GM12874 (cell line): ENCODE results near the gene SUN3.
A peak's percentile ranks its signal among the peaks of the same experiment; 100 is the strongest.

ENCODE experiments used
- CTCF ChIP-seq: IDR thresholded peaks from 2 replicates; pipeline ENCODE4 v1.5.1; 2011; ENCODE audit warnings: low read depth, mild to moderate bottlenecking, control low read depth, low read length, moderate library complexity; ENCODE audit not compliant: insufficient read depth

Gene SUN3

DNA sequence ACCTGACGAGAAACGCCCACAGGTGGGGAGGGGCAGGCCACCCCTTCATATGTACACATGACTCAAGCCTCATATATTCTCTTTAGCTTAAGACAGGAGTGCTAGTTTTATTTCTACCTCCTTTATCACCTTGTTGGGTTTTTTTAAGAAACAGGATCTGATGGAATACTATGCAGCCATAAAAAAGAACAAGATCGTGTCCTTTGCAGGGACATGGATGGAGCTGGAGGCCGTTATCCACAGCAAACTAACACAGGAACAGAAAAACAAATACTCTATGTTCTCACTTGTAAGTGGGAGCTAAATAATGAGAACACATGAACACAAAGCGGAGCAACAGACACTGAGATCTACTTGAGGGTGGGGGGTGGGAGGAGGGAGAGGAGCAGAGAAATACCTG, 38.3 kb downstream of the SUN3 start:
- TF ChIP-seq CTCF = no peak

GRCh38 chr7:47988496-47989386, 40.2 kb downstream of the SUN3 start:
- peak; percentile 40; the same call in 1 of the 2 replicates for TF ChIP-seq CTCF

GRCh38 chr7:47982610-47983009, 46.3 kb downstream of the SUN3 start:
- no peak for TF ChIP-seq CTCF

GRCh38 chr7:47979832-47980181, 49.1 kb downstream of the SUN3 start:
- no peak for TF ChIP-seq CTCF

DNA sequence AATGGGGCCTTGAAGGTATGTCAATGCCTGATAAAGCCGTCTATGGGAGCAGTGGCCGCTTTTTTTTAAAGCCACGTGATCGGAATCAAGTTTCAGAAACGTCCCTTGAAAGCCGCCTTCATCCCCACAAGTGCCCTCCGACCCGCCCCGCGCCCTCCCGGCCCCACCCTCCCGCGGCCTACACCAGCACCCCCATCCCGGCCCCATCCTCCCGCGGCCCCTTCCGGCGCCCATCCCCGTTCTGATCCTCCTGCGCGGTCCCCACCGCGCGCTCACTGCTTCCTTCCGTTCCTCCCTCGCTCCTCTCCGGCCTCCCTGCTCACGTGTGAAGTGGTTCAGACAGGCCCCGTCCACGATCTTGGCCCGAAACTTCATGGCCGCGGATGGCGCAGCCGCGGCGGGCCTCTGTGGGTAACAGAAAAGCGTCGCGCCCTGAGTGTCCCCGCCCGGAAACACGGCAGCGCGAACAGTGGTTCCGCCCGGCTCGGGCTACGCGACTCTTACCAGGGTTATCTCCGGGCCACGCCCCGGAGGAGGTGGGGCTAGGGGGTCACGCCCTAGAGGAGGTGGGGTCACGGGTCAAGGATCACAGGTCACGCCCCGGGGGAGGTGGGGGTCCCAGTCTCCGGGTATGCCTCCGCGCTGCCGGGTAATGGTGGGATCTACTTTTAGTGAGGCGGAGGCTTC, 49.6 kb downstream of the SUN3 start, which contains the start of gene HUS1:
Gene HUS1, minus strand, starts transcription at position 471 of the 687 bp plus-strand sequence. Its CDS starts 96 bp downstream, at position 375.
- no peak for TF ChIP-seq CTCF

DNA sequence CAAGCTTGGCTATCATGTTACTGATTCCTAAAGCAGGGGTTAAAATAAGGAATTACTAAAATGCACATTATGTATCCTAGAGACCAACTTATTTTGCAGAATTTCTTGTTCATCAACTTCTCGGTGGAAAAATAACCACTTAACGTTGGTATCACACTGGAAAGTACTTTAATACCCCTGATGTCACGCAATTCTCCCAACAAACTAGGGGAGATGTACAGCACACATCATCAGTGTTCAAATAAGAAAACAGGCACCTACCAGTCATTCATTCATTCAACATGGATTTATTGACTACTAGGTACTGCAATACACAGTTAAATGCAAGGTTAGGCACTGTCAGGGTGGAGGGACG, 50.1 kb downstream of the SUN3 start:
- TF ChIP-seq CTCF = no peak

DNA sequence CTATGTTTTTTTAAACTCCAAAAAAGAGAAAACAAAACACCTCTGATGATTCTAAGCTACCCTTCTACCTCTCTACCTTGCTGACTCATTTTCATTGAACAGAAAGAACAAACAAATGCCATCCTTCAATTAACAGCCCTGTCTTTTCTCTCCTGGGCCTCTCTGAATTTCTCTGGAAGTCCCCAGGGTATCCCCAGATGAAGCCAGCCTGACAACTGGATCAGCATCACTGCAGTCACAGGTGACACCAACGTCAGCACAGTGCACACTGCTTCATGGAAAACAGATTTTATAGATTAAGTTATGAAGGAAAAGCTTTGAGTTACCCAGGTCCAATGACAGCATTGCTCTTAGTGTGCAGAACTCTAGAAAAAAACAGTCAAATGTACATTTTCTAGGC, 55.2 kb downstream of the SUN3 start:
- no peak for TF ChIP-seq CTCF
